Renal pelvis (tissue), 4 donors: ENCODE measurements around the gene EIF2AK2. TPM values are rescaled to one million over a fixed set of nuclear protein-coding genes. Genes with fewer than 3 reads are reported as not detected.
A peak's percentile ranks its signal among the peaks of the same experiment; 100 is the strongest.

ENCODE experiments used
- DNase-seq: peaks from one replicate; pipeline ENCODE4 v3.0.0-alpha.2; 2013
- polyA plus RNA-seq, 3 donors: library from polyadenylated mRNA; unstranded; fragments of 120-200 nt; gene quantifications; one replicate each; pipeline ENCODE4 v1.2.1, GENCODE V29; 2013; ENCODE audit not compliant: insufficient read length in 3 of 3

Gene EIF2AK2
- polyA plus RNA-seq, 3 donors = 27.0 to 36.3 (median 33.1) TPM

GRCh38 chr2:37180640-37181039, 23.9 kb upstream of the EIF2AK2 start:
- no peak for DNase-seq

GRCh38 chr2:37180006-37180639, 23.3 kb upstream of the EIF2AK2 start:
- DNase-seq = no peak

- DNase-seq = no peak
Measured at GRCh38 chr2:37173741-37174140, 17.0 kb upstream of the EIF2AK2 start.

- DNase-seq = no peak
Measured at GRCh38 chr2:37171624-37171950, 14.8 kb upstream of the EIF2AK2 start.

GRCh38 chr2:37168217-37168981, 11.6 kb upstream of the EIF2AK2 start:
- DNase-seq = peak; percentile 10

GRCh38 chr2:37167636-37168180, 10.9 kb upstream of the EIF2AK2 start:
- DNase-seq = no peak

- DNase-seq = no peak
Measured at GRCh38 chr2:37164757-37165156, 8.0 kb upstream of the EIF2AK2 start.

GRCh38 chr2:37156071-37156856, 516 bp downstream of the EIF2AK2 start:
- DNase-seq = peak; percentile 62

GRCh38 chr2:37154785-37155184, 2.0 kb downstream of the EIF2AK2 start:
- no peak for DNase-seq

GRCh38 chr2:37153224-37153623, 3.6 kb downstream of the EIF2AK2 start:
- no peak for DNase-seq

GRCh38 chr2:37149626-37150322, 7.0 kb downstream of the EIF2AK2 start:
- DNase-seq = no peak

- no peak for DNase-seq
Measured at GRCh38 chr2:37148325-37148724, 8.5 kb downstream of the EIF2AK2 start.

GRCh38 chr2:37146062-37146461, 10.7 kb downstream of the EIF2AK2 start:
- no peak for DNase-seq

GRCh38 chr2:37143974-37144373, 12.8 kb downstream of the EIF2AK2 start:
- no peak for DNase-seq

GRCh38 chr2:37142546-37142945, 14.2 kb downstream of the EIF2AK2 start:
- no peak for DNase-seq

- DNase-seq = no peak
Measured at GRCh38 chr2:37132914-37133313, 23.9 kb downstream of the EIF2AK2 start.

- DNase-seq = no peak
Measured at GRCh38 chr2:37125416-37125815, 31.4 kb downstream of the EIF2AK2 start.

GRCh38 chr2:37119157-37119556, 37.6 kb downstream of the EIF2AK2 start:
- no peak for DNase-seq

GRCh38 chr2:37117566-37117965, 39.2 kb downstream of the EIF2AK2 start:
- no peak for DNase-seq

GRCh38 chr2:37111958-37112357, 44.8 kb downstream of the EIF2AK2 start:
- DNase-seq = no peak

- DNase-seq = no peak
Measured at GRCh38 chr2:37110306-37111212, 46.2 kb downstream of the EIF2AK2 start.
